ENCODE measurements around the gene CNN3. TPM values are rescaled to one million over a fixed set of nuclear protein-coding genes. Genes with fewer than 3 reads are reported as not detected.

Gene CNN3
- total RNA-seq, 3 donors from 2014 or later (not counting 1 experiment from before 2014, with no cell fraction given), result 0.55 to 1.7 (median 0.96) TPM

GRCh38 chr1:94907136-94907535 is 19.8 kb downstream of the CNN3 start:
- no peak overlapping the region for H3K4me3 Mint-ChIP-seq
- no peaks in the 10 kb centered on the region for H3K9me3 Mint-ChIP-seq
- H3K27me3 Mint-ChIP-seq (ENCODE audit: low read depth in 2 of 2), result peaks cover 8 to 30% of the 10 kb centered on the region in 2 donors
- no peaks in the 10 kb centered on the region for H3K36me3 ChIP-seq (ENCODE audit: control insufficient read depth, insufficient read depth, low read length)
- WGBS (ENCODE audit: insufficient coverage), result 48% methylated on average over 2 of the region's 3 CpGs
- no peak overlapping the region for H3K27ac ChIP-seq (ENCODE audit: low read length)
- H3K27ac Mint-ChIP-seq, result no peak overlapping the region
- no peaks in the 10 kb centered on the region for H3K36me3 Mint-ChIP-seq
- no peaks in the 10 kb centered on the region for H3K9me3 ChIP-seq (ENCODE audit: control insufficient read depth, insufficient read depth, low read length)
- H3K4me3 ChIP-seq (ENCODE audit: low read length), result no peak overlapping the region
- no peaks in the 10 kb centered on the region for H3K4me1 ChIP-seq (ENCODE audit: control insufficient read depth, insufficient read depth, low read length)
- intact Hi-C loops (cut with micrococcal nuclease), result no loop called here
- DNase-seq (no peak), ATAC-seq (no peak)
- H3K4me1 Mint-ChIP-seq, result no peaks in the 10 kb centered on the region
- no peak for TF ChIP-seq CTCF (IDR thresholded peaks at IDR 0.05)
- H3K27me3 ChIP-seq (ENCODE audit: control insufficient read depth, insufficient read depth, low read length), result no peaks in the 10 kb centered on the region

GRCh38 chr1:94906382-94906781 is 20.5 kb downstream of the CNN3 start:
- H3K9me3 Mint-ChIP-seq, result no peaks in the 10 kb centered on the region
- 69% methylated on average over 3 of the region's 5 CpGs for WGBS (ENCODE audit: insufficient coverage)
- H3K4me3 Mint-ChIP-seq, result no peak overlapping the region

GRCh38 chr1:94905207-94905606 is 21.7 kb downstream of the CNN3 start:
- ATAC-seq, result no peak

More at GRCh38 chr1:94906382-94906781, 20.5 kb downstream of the CNN3 start:
- no peak overlapping the region for H3K4me3 ChIP-seq (ENCODE audit: low read length)
- H3K9me3 ChIP-seq (ENCODE audit: control insufficient read depth, insufficient read depth, low read length), result no peaks in the 10 kb centered on the region
- no peak overlapping the region for H3K27ac ChIP-seq (ENCODE audit: low read length)
- Mint-ChIP-seq H3K4me1 (no peaks in the 10 kb centered on the region), H3K36me3 (no peaks in the 10 kb centered on the region), H3K27ac (no peak overlapping the region), H3K27me3 (ENCODE audit: low read depth in 2 of 2) (peaks cover 8 to 30% of the 10 kb centered on the region in 2 donors)
- no peaks in the 10 kb centered on the region for H3K27me3 ChIP-seq (ENCODE audit: control insufficient read depth, insufficient read depth, low read length)
- no peaks in the 10 kb centered on the region for H3K4me1 ChIP-seq (ENCODE audit: control insufficient read depth, insufficient read depth, low read length)
- no peak for ATAC-seq
- intact Hi-C loops (cut with micrococcal nuclease), result no loop called here
- H3K36me3 ChIP-seq (ENCODE audit: control insufficient read depth, insufficient read depth, low read length), result no peaks in the 10 kb centered on the region
- no peak for TF ChIP-seq CTCF (IDR thresholded peaks at IDR 0.05)
- no peak for DNase-seq

More at GRCh38 chr1:94905207-94905606, 21.7 kb downstream of the CNN3 start:
- no peak for DNase-seq
- H3K36me3 Mint-ChIP-seq, result no peaks in the 10 kb centered on the region
- Histone ChIP-seq H3K27me3 (ENCODE audit: control insufficient read depth, insufficient read depth, low read length) (no peaks in the 10 kb centered on the region), H3K4me3 (ENCODE audit: low read length) (no peak overlapping the region), H3K9me3 (ENCODE audit: control insufficient read depth, insufficient read depth, low read length) (no peaks in the 10 kb centered on the region), H3K27ac (ENCODE audit: low read length) (no peak overlapping the region), H3K4me1 (ENCODE audit: control insufficient read depth, insufficient read depth, low read length) (no peaks in the 10 kb centered on the region), H3K36me3 (ENCODE audit: control insufficient read depth, insufficient read depth, low read length) (no peaks in the 10 kb centered on the region)
- H3K4me1 Mint-ChIP-seq, result no peaks in the 10 kb centered on the region
- peaks cover 8 to 20% of the 10 kb centered on the region in 2 donors for H3K27me3 Mint-ChIP-seq (ENCODE audit: low read depth in 2 of 2)
- intact Hi-C loops (cut with micrococcal nuclease), result no loop called here
- 76% methylated on average over 4 of the region's 4 CpGs for WGBS (ENCODE audit: insufficient coverage)
- H3K27ac Mint-ChIP-seq, result no peak overlapping the region
- H3K9me3 Mint-ChIP-seq, result no peaks in the 10 kb centered on the region
- no peak for TF ChIP-seq CTCF (IDR thresholded peaks at IDR 0.05)
- H3K4me3 Mint-ChIP-seq, result no peak overlapping the region

Measured in natural killer cell (primary cell).